Common myeloid progenitor, CD34-positive (primary cell): ENCODE results near the gene KRT1.
A peak's percentile ranks its signal among the peaks of the same experiment; 100 is the strongest.

Experiments used
- CTCF ChIA-PET: fragments of 350-600 bp; sonication (Branson Sonifier 250); formaldehyde crosslinking; loops from one replicate; lab custom pipeline; 2021; ENCODE audit warnings: antibody characterized with exemption; lab: Charles Lee
- POLR2A ChIA-PET: fragments of 350-600 bp; sonication (Branson Sonifier 250); formaldehyde crosslinking; loops from one replicate; lab custom pipeline; 2021; ENCODE audit warnings: antibody characterized with exemption; lab: Charles Lee
- DNase-seq, 3 donors: peaks; one replicate each; pipeline versions ENCODE4 v3.0.0 to v3.0.0-alpha.2; 2013
- H3K27ac ChIP-seq, 2 experiments: 1 replicate in 1 of 2; 2 replicates in 1 of 2; pipeline ENCODE4 v1.7.0; 2013; ENCODE audit warnings: inconsistent platforms in 2 of 2, low read length in 2 of 2, mild to moderate bottlenecking in 2 of 2, low read depth in 1 of 2, moderate library complexity in 1 of 2; ENCODE audit not compliant: severe bottlenecking in 2 of 2, insufficient read depth in 1 of 2, poor library complexity in 1 of 2
- H3K27me3 ChIP-seq, 5 experiments: replicated peaks in 2 of 5; 1 replicate in 3 of 5; 2 replicates in 2 of 5; pipeline versions ENCODE4 v1.6.1 to v1.7.0; 2013; ENCODE audit warnings: low read length in 4 of 5, mild to moderate bottlenecking in 2 of 5, moderate library complexity in 2 of 5, inconsistent platforms in 1 of 5; ENCODE audit not compliant: insufficient read depth in 5 of 5, control insufficient read depth in 4 of 5
- H3K36me3 ChIP-seq, 4 experiments: 1 replicate in 2 of 4; 2 replicates in 2 of 4; pipeline versions ENCODE4 v1.6.1 to v1.7.0; 2013; ENCODE audit warnings: low read length in 3 of 4, control low read depth in 1 of 4, mild to moderate bottlenecking in 1 of 4; ENCODE audit not compliant: control insufficient read depth in 4 of 4, insufficient read depth in 4 of 4
- H3K4me1 ChIP-seq, 4 experiments: 1 replicate in 3 of 4; 2 replicates in 1 of 4; pipeline versions ENCODE4 v1.6.1 to v1.7.1; 2013; ENCODE audit warnings: low read length in 3 of 4, mild to moderate bottlenecking in 3 of 4, control low read depth in 1 of 4, inconsistent platforms in 1 of 4, moderate library complexity in 1 of 4; ENCODE audit not compliant: control insufficient read depth in 4 of 4, insufficient read depth in 4 of 4; ENCODE audit errors: control extremely low read depth in 1 of 4
- H3K4me3 ChIP-seq, 7 experiments: 1 replicate in 4 of 7; 2 replicates in 3 of 7; pipeline versions ENCODE4 v1.5.1 to v1.7.0; 2013; ENCODE audit warnings: mild to moderate bottlenecking in 7 of 7, low read length in 6 of 7, moderate library complexity in 6 of 7, inconsistent platforms in 2 of 7, low read depth in 2 of 7, control low read depth in 1 of 7; ENCODE audit not compliant: insufficient read depth in 4 of 7, control insufficient read depth in 1 of 7; ENCODE audit errors: extremely low read depth in 1 of 7
- H3K9me3 ChIP-seq, 5 experiments: 1 replicate in 4 of 5; 2 replicates in 1 of 5; pipeline versions ENCODE4 v1.6.1 to v1.7.1; 2013; ENCODE audit warnings: low read length in 4 of 5, mild to moderate bottlenecking in 2 of 5, inconsistent platforms in 1 of 5, low read depth in 1 of 5, moderate library complexity in 1 of 5; ENCODE audit not compliant: control insufficient read depth in 4 of 5, insufficient read depth in 2 of 5; ENCODE audit errors: control extremely low read depth in 1 of 5
- WGBS: methylation state at CpG from one replicate; pipeline ENCODE4 v1.1.5; 2013; ENCODE audit not compliant: insufficient coverage; 5-methylcytosine and 5-hydroxymethylcytosine counted together

The KRT1 gene

GRCh38 chr12:52721838-52722470 is 41.7 kb upstream of the KRT1 start:
- no peak for DNase-seq
- Histone ChIP-seq H3K27me3 (peaks cover 0 to 6% (median 0%) of the 10 kb centered on the region in 5 experiments), H3K9me3 (peaks cover 0 to 2% (median 0%) of the 10 kb centered on the region in 5 experiments), H3K4me1 (no peaks in the 10 kb centered on the region), H3K4me3 (no peak overlapping the region), H3K36me3 (no peaks in the 10 kb centered on the region), H3K27ac (no peak overlapping the region)
- WGBS = 33% methylated on average over 3 of the region's 3 CpGs
- ChIA-PET CTCF (no interaction called here), POLR2A (no interaction called here)

DNA sequence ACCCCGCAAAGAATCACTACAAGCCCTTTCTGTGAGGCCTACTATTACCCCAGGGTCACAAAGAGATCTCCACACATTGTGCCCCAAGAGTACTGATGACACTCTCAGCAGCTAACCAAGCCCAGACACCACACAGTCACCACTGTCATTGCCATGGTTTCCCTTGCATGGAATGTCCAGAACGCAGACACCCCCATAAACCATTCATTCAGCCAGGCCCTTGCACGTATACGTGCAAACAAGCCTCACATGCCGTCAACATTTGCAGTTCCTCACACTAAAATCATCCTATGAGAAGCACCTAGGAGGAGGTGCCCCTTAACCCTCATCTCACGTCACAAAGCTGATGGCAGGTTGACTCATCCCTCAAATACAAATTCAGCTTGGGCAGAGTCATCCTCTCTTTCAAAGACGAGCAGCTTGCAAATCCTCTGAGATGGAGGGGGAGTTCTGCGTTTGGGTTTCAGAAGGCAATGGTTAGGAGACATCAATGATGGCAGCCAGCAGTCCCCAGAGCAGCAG is 40.2 kb upstream of the KRT1 start:
- Histone ChIP-seq H3K36me3 (no peaks in the 10 kb centered on the region), H3K9me3 (peaks cover 0 to 2% (median 0%) of the 10 kb centered on the region in 5 experiments), H3K27me3 (peaks cover 0 to 16% (median 11%) of the 10 kb centered on the region in 5 experiments), H3K27ac (no peak overlapping the region), H3K4me3 (no peak overlapping the region), H3K4me1 (no peaks in the 10 kb centered on the region)
- POLR2A ChIA-PET = interaction anchor here (0.6 kb wide), 1 partner anchor 268 kb away, joined by 5 read pairs; no protein-coding TSS in a partner anchor
- DNase-seq = no peak
- 94% methylated on average over 5 of the region's 8 CpGs for WGBS
- CTCF ChIA-PET = interaction anchor here (0.8 to 1.0 kb wide), 2 partner anchors 170 to 308 kb away, joined by 3 read pairs; no protein-coding TSS in a partner anchor

DNA sequence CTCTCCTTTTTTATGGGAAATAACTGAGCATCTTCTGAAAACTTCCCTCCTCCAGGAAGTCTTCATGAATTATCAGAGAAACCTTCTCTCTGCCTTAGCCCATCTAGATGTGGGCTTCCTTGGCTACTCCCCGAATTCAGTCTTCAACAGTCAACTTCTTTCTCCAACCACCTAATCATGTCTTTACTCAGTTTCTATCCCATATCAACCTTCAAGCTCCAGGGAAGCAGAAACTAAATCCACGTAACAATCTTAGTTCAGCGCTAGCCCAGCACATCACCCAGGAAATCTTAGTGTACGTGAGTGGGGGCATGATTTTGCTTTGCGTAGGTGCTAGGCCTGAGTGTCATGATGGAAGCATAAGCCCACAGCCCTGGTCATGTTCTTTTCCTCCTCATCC is 35.9 kb upstream of the KRT1 start:
- no peak overlapping the region for H3K27ac ChIP-seq
- POLR2A ChIA-PET = no interaction called here
- no peaks in the 10 kb centered on the region for H3K9me3 ChIP-seq
- WGBS = 97% methylated on average over 5 of the region's 5 CpGs
- H3K4me1 ChIP-seq = peaks cover 0 to 11% (median 5%) of the 10 kb centered on the region in 4 experiments
- DNase-seq = no peak
- H3K4me3 ChIP-seq = no peak overlapping the region
- H3K36me3 ChIP-seq = no peaks in the 10 kb centered on the region
- peaks cover 8 to 44% (median 29%) of the 10 kb centered on the region in 5 experiments for H3K27me3 ChIP-seq
- CTCF ChIA-PET = interaction anchor here (1.0 to 2.4 kb wide), 2 partner anchors 9 kb away, joined by 3 to 7 read pairs; no protein-coding TSS in a partner anchor

DNA sequence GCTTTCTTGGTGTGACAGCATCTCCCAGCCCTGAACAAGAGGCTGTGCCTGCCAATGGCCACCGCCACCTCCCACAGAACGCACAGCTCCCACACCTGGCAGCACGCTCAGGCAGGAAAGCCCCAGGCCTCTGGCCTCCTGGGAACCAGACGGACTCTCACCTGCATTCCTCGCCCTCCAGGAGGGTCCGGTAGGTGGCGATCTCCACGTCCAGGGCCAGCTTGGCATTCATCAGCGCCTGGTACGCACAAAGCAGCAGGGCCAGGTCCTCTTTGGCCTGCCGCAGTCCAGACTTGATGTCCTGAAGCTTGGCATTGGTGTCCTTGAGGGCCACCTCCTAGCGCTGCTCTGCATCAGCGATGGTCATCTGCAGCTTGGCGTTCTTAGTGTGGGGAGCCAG is 35.2 kb upstream of the KRT1 start:
- CTCF ChIA-PET = interaction anchor here (0.7 to 2.4 kb wide), 2 partner anchors 9 to 165 kb away, joined by 3 to 7 read pairs; no protein-coding TSS in a partner anchor
- 87% methylated on average over 14 of the region's 14 CpGs for WGBS
- no peaks in the 10 kb centered on the region for H3K9me3 ChIP-seq
- no peaks in the 10 kb centered on the region for H3K36me3 ChIP-seq
- no peak overlapping the region for H3K4me3 ChIP-seq
- H3K27ac ChIP-seq = no peak overlapping the region
- peaks cover 8 to 44% (median 29%) of the 10 kb centered on the region in 5 experiments for H3K27me3 ChIP-seq
- no peak for DNase-seq
- H3K4me1 ChIP-seq = peaks cover 0 to 11% (median 5%) of the 10 kb centered on the region in 4 experiments
- POLR2A ChIA-PET = no interaction called here

DNA sequence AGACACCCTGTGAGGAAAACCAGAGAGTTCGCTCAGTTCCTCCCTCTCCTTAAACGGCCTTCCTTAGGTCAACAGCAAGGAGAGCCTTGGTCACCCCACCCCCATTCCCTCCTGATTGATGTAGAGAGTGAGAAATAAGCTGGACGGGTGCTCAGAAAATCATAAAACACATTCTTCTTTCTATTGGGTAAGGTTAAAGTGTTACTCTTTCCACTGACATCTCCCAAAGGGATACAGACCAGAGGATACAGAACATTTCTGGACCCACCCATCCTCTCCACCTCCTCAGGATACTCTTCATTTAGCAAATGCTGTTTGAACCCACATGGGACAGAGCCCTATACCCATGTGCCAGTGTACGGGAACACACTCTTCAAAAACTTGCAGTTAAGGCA is 34.7 kb upstream of the KRT1 start:
- Histone ChIP-seq H3K4me3 (no peak overlapping the region), H3K27ac (no peak overlapping the region), H3K36me3 (no peaks in the 10 kb centered on the region), H3K27me3 (peaks cover 8 to 44% (median 29%) of the 10 kb centered on the region in 5 experiments), H3K4me1 (peaks cover 0 to 11% (median 5%) of the 10 kb centered on the region in 4 experiments), H3K9me3 (no peaks in the 10 kb centered on the region)
- 100% methylated on average over 1 of the region's 4 CpGs for WGBS
- no peak for DNase-seq
- POLR2A ChIA-PET = interaction anchor here (0.6 kb wide), 1 partner anchor 10 kb away, joined by 3 read pairs; no protein-coding TSS in a partner anchor
- CTCF ChIA-PET = interaction anchor here (0.7 kb wide), 1 partner anchor 166 kb away, joined by 3 read pairs; no protein-coding TSS in a partner anchor

DNA sequence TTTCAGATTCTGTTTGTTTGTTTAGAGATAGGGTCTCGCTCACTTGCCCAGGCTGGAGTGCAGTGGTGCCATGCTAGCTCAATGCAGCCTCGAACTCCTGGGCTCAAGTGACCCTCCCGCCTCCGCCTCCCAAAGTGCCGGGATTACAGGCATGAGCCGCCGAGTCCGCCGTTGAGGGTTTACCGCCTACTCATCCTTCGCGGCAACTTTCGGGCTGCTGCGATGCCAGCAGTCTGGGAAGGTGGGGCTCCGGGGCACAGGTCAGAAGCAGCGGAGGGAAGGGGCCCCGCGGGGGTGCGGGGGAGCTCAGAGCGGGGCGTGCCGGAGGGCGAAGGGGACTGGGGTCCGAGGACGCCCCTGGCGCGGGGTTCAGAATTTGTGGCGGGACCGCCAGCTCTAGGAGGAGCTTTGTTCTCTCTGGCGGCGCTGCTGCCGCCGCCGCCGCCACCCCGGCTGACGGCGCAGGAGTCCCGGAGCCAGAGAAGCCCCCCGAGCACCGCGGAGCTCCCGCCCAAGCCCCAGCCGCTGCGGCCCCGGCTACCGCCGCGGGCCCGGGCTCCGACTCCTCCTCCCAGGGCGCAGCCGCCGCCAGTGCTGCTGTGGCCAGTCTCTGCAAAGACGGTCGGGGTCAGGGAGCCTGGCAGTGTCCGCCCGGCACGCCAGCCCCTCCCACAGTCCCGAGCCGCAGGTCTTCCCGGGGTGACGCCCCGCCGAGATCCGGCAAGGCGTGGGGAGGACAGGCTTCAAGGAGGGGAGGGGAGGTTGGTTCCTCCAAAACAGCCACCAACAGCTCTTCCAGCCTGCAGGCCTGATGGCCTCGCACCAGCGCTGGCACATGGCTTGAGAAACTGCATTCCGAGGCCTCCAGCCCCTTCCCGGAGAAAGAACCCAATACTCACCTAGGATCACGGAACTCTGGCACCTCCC is 34.0 kb upstream of the KRT1 start:
- CTCF ChIA-PET = no interaction called here
- H3K27ac ChIP-seq = no peak overlapping the region
- H3K27me3 ChIP-seq = peaks cover 8 to 44% (median 29%) of the 10 kb centered on the region in 5 experiments
- peaks cover 0 to 11% (median 5%) of the 10 kb centered on the region in 4 experiments for H3K4me1 ChIP-seq
- H3K36me3 ChIP-seq = no peaks in the 10 kb centered on the region
- DNase-seq = peak in 2 of 3 donors; percentile 36 to 46
- H3K9me3 ChIP-seq = no peaks in the 10 kb centered on the region
- peak overlapping the region in 4 of 7 experiments; percentile 15 to 55 (median 48) for H3K4me3 ChIP-seq
- 6% methylated on average over 63 of the region's 72 CpGs for WGBS
- POLR2A ChIA-PET = interaction anchor here (0.6 kb wide), 1 partner anchor 9 kb away, joined by 3 read pairs; no protein-coding TSS in a partner anchor
